PC-3 (cell line): ENCODE data around the gene LIPC.

Experiments used
- CTCF ChIP-seq: fragments of 300-600 bp; sonication (generic); conservative IDR thresholded peaks from 2 replicates; pipeline ENCODE4 v1.5.1; 2017; ENCODE audit warnings: antibody characterized with exemption, low read depth, mild to moderate bottlenecking, low read length
- EZH2 ChIP-seq: fragments of 300-600 bp; sonication (generic); IDR thresholded peaks from one replicate; pipeline ENCODE4 v1.6.1; 2017; ENCODE audit warnings: antibody characterized with exemption, mild to moderate bottlenecking, low read length; ENCODE audit not compliant: unreplicated experiment

- TF ChIP-seq CTCF (no peak), EZH2 (no peak)
These were observed 38.5 kb upstream of the LIPC start for GRCh38 chr15:58393241-58393662.
